Caco-2 (cell line): Measurements from ENCODE around the gene ACCSL. TPM values are rescaled to one million over a fixed set of nuclear protein-coding genes. Genes with fewer than 3 reads are reported as not detected.

Experiments
- BruUV-seq: library from RNA; stranded (reverse); fragments of 400-500 nt; replicated peaks from 2 replicates; lab custom pipeline; 2021; lab: Mats Ljungman, UMichigan
- CTCF ChIA-PET: fragments of 300-600 bp; sonication (Branson Sonifier 250); formaldehyde crosslinking; loops from one replicate; lab custom pipeline; 2022; ENCODE audit warnings: antibody characterized with exemption; lab: Charles Lee
- POLR2A ChIA-PET: fragments of 300-600 bp; sonication (Branson Sonifier 250); formaldehyde crosslinking; loops from one replicate; lab custom pipeline; 2022; ENCODE audit warnings: antibody characterized with exemption; lab: Charles Lee
- DNase-seq, 2 experiments: peaks; one replicate each; pipeline versions ENCODE4 v3.0.0 to v3.0.0-alpha.2; 2020 to 2022
- H3K27me3 ChIP-seq: replicated peaks from 2 replicates; pipeline ENCODE4 v1.6.0; 2011; ENCODE audit warnings: low read length; ENCODE audit not compliant: control insufficient read depth, insufficient read depth
- H3K36me3 ChIP-seq: 2 replicates; pipeline ENCODE4 v1.5.1; 2011; ENCODE audit warnings: low read length; ENCODE audit not compliant: control insufficient read depth, insufficient read depth
- H3K4me1 ChIP-seq: fragments of 250-450 bp; sonication (Bioruptor Pico); 2 replicates; pipeline ENCODE4 v1.5.1; 2020; ENCODE audit warnings: mild to moderate bottlenecking
- H3K4me3 ChIP-seq: 2 replicates; pipeline ENCODE4 v1.5.1; 2011; ENCODE audit warnings: low read depth, mild to moderate bottlenecking, control low read depth, low read length
- H3K9me3 ChIP-seq: fragments of 250-450 bp; sonication (Bioruptor Pico); 2 replicates; pipeline ENCODE4 v1.5.1; 2020; ENCODE audit warnings: mild to moderate bottlenecking, moderate library complexity
- H3K27ac Mint-ChIP-seq: one replicate; pipeline ENCODE4 v1.8.0; 2022; ENCODE audit warnings: mixed read lengths; ENCODE audit not compliant: unreplicated experiment
- H3K27me3 Mint-ChIP-seq: one replicate; pipeline ENCODE4 v1.8.0; 2022; ENCODE audit warnings: mixed read lengths; ENCODE audit not compliant: insufficient read depth, unreplicated experiment
- H3K36me3 Mint-ChIP-seq: one replicate; pipeline ENCODE4 v1.8.0; 2022; ENCODE audit warnings: mild to moderate bottlenecking, mixed read lengths; ENCODE audit not compliant: insufficient read depth, unreplicated experiment
- H3K4me1 Mint-ChIP-seq: one replicate; pipeline ENCODE4 v1.8.0; 2022; ENCODE audit warnings: low read depth, mixed read lengths; ENCODE audit not compliant: unreplicated experiment
- H3K4me3 Mint-ChIP-seq: one replicate; pipeline ENCODE4 v1.8.0; 2022; ENCODE audit warnings: mild to moderate bottlenecking, moderate library complexity, mixed read lengths; ENCODE audit not compliant: unreplicated experiment
- H3K9me3 Mint-ChIP-seq: one replicate; pipeline ENCODE4 v1.8.0; 2022; ENCODE audit warnings: mixed read lengths; ENCODE audit not compliant: unreplicated experiment
- intact Hi-C: fragments of 100-400 bp; cut with micrococcal nuclease; formaldehyde crosslinking; loops from one replicate; pipeline ENCODE4 v1.10.0; 2022; ENCODE audit not compliant: unreplicated experiment
- total RNA-seq: library from RNA; stranded (reverse); gene quantifications from 2 replicates; pipeline ENCODE4 v1.2.3, GENCODE V29; 2022
- TF ChIP-seq, protein P1 (sequence below), 2 experiments: fragments of 200-600 bp in 1 of 2; IDR thresholded peaks; 1 replicate in 1 of 2; 2 replicates in 1 of 2; pipeline versions ENCODE4 v1.5.1 to v1.8.0; 2011 to 2022; ENCODE audit warnings: antibody characterized with exemption in 1 of 2, control low read depth in 1 of 2, inconsistent platforms in 1 of 2, low read depth in 1 of 2, low read length in 1 of 2, mild to moderate bottlenecking in 1 of 2, moderate library complexity in 1 of 2; ENCODE audit not compliant: insufficient read depth in 1 of 2, severe bottlenecking in 1 of 2, unreplicated experiment in 1 of 2

Gene ACCSL
- total RNA-seq, 1 experiment from 2014 or later, result not detected

GRCh38 chr11:44065161-44065661 lies 17.4 kb downstream of the ACCSL start:
- Histone ChIP-seq H3K36me3 (no peaks in the 10 kb centered on the region; the same call in 1 of the 2 replicates), H3K4me3 (peak overlapping the region; percentile 45; the same call in 1 of the 2 replicates), H3K27me3 (no peaks in the 10 kb centered on the region), H3K4me1 (peaks cover 4% of the 10 kb centered on the region), H3K9me3 (no peaks in the 10 kb centered on the region)
- ChIA-PET CTCF (interaction anchor here (0.6 to 1.0 kb wide), 4 partner anchors 29 to 561 kb away, joined by 3 to 6 read pairs (median 4); no protein-coding TSS in a partner anchor), POLR2A (interaction anchor here (0.6 kb wide), 1 partner anchor 753 kb away, joined by 8 read pairs; no protein-coding TSS in a partner anchor)
- Mint-ChIP-seq H3K27ac (peak overlapping the region; percentile 90), H3K9me3 (no peaks in the 10 kb centered on the region), H3K4me1 (no peaks in the 10 kb centered on the region), H3K4me3 (peak overlapping the region; percentile 81), H3K27me3 (peaks cover 15% of the 10 kb centered on the region), H3K36me3 (peaks cover 14% of the 10 kb centered on the region)
- TSS peak; percentile 89 for BruUV-seq
- intact Hi-C loops, result no loop called here
- DNase-seq, result no peak
- TF ChIP-seq, protein P1, sequence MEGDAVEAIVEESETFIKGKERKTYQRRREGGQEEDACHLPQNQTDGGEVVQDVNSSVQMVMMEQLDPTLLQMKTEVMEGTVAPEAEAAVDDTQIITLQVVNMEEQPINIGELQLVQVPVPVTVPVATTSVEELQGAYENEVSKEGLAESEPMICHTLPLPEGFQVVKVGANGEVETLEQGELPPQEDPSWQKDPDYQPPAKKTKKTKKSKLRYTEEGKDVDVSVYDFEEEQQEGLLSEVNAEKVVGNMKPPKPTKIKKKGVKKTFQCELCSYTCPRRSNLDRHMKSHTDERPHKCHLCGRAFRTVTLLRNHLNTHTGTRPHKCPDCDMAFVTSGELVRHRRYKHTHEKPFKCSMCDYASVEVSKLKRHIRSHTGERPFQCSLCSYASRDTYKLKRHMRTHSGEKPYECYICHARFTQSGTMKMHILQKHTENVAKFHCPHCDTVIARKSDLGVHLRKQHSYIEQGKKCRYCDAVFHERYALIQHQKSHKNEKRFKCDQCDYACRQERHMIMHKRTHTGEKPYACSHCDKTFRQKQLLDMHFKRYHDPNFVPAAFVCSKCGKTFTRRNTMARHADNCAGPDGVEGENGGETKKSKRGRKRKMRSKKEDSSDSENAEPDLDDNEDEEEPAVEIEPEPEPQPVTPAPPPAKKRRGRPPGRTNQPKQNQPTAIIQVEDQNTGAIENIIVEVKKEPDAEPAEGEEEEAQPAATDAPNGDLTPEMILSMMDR (IDR thresholded peaks at IDR 0.05; ENCODE audit: insufficient read depth in 1 of 2, low read depth in 1 of 2, low read length in 1 of 2, severe bottlenecking in 1 of 2, unreplicated experiment in 1 of 2), result no peak

- Mint-ChIP-seq H3K27me3 (peaks cover 14% of the 10 kb centered on the region), H3K4me1 (no peaks in the 10 kb centered on the region), H3K4me3 (peak within 1 kb of the TSS; percentile 81), H3K36me3 (peaks cover 14% of the 10 kb centered on the region), H3K27ac (peak within 1 kb of the TSS; percentile 90), H3K9me3 (no peaks in the 10 kb centered on the region)
- Histone ChIP-seq H3K4me3 (peak within 1 kb of the TSS; percentile 45), H3K9me3 (no peaks in the 10 kb centered on the region), H3K36me3 (no peaks in the 10 kb centered on the region; the same call in 1 of the 2 replicates), H3K4me1 (peaks cover 4% of the 10 kb centered on the region), H3K27me3 (no peaks in the 10 kb centered on the region)
- ChIA-PET POLR2A (interaction anchor here (0.7 to 1.0 kb wide), 2 partner anchors 28 to 137 kb away, joined by 3 to 4 read pairs; no protein-coding TSS in a partner anchor), CTCF (interaction anchor here (0.8 kb wide), 1 partner anchor 163 kb away, joined by 3 read pairs; no protein-coding TSS in a partner anchor)
- peak; percentile 92 to 95 for DNase-seq
- BruUV-seq, result no TSS peak
- intact Hi-C loops, result loop anchor here (2.0 kb wide), 1 partner anchor 29 kb away; the partner anchor contains the start of gene EXT2
- TF ChIP-seq, protein P1 (IDR thresholded peaks at IDR 0.05; ENCODE audit: insufficient read depth in 1 of 2, low read depth in 1 of 2, low read length in 1 of 2, severe bottlenecking in 1 of 2, unreplicated experiment in 1 of 2), result peak; percentile 91 to 92
These were observed 18.3 kb downstream of the ACCSL start, which contains the start of gene ACCS for GRCh38 chr11:44065841-44066731. Gene ACCS (plus strand): TSS chr11:44066270. CDS start chr11:44067628, 1,358 bp downstream.

DNA sequence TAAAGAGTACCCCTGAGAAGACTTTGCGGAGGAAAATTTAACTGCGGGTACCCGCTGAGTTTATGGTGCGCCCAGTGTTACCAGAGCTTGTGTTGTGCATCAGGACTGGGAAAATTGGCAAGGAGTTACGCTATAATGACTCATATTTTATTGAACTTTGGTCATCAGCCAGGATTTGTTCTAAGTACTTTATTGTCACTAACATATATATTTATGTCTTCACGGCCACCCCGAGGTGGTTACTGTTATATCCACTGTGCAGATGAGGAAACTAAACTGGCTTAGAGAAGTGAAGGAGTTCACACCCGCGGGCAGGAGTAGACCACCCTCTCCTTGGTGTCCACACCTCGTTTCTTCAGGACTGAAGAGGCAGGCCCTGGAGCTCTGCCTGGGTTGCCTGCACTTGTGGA lies 19.0 kb downstream of the ACCSL start:
- H3K27me3 ChIP-seq, result no peaks in the 10 kb centered on the region
- intact Hi-C loops, result loop anchor here (2.0 kb wide), 1 partner anchor 28 kb away; the partner anchor contains the start of gene EXT2

More for the DNA sequence above, 19.0 kb downstream of the ACCSL start:
- H3K9me3 ChIP-seq, result no peaks in the 10 kb centered on the region
- DNase-seq, result no peak
- ChIA-PET CTCF (interaction anchor here (0.8 kb wide), 1 partner anchor 162 kb away, joined by 3 read pairs; no protein-coding TSS in a partner anchor), POLR2A (interaction anchor here (0.7 to 1.0 kb wide), 2 partner anchors 28 to 138 kb away, joined by 3 to 4 read pairs; no protein-coding TSS in a partner anchor)
- TSS peak; percentile 68 for BruUV-seq
- Mint-ChIP-seq H3K9me3 (no peaks in the 10 kb centered on the region), H3K27ac (peak overlapping the region; percentile 90), H3K4me1 (no peaks in the 10 kb centered on the region), H3K4me3 (peak overlapping the region; percentile 81), H3K27me3 (peaks cover 9% of the 10 kb centered on the region), H3K36me3 (peaks cover 14% of the 10 kb centered on the region)
- TF ChIP-seq, protein P1 (IDR thresholded peaks at IDR 0.05; ENCODE audit: insufficient read depth in 1 of 2, low read depth in 1 of 2, low read length in 1 of 2, severe bottlenecking in 1 of 2, unreplicated experiment in 1 of 2), result no peak
- H3K4me1 ChIP-seq, result peaks cover 4% of the 10 kb centered on the region
- H3K4me3 ChIP-seq, result peak overlapping the region; percentile 45
- no peaks in the 10 kb centered on the region; the same call in 1 of the 2 replicates for H3K36me3 ChIP-seq
